K562 (cell line): Measurements from ENCODE around the gene TSC22D1. TPM values are rescaled to one million over a fixed set of nuclear protein-coding genes. Genes with fewer than 3 reads are reported as not detected.

ENCODE experiments used
- ATAC-seq: fragments of 200-7000 bp; cut with Tn5 transposase; 3 replicates; pipeline ENCODE4 v1.9.1; 2020; ENCODE audit warnings: moderate library complexity
- BruUV-seq: library from RNA; stranded (reverse); fragments of 400-500 nt; replicated peaks from 2 replicates; lab custom pipeline; 2021; lab: Mats Ljungman, UMichigan
- CTCF ChIA-PET: fragments of 300-600 bp; formaldehyde crosslinking; extraction: SDS; loops from one replicate; lab custom pipeline; 2021; ENCODE audit warnings: low intra/inter-chr PET ratio; lab: Yijun Ruan, JAX
- POLR2A ChIA-PET: fragments of 300-600, 350-650 bp; sonication (Branson Sonifier 250); formaldehyde crosslinking; extraction: SDS; loops from one replicate; lab custom pipeline; 2021; ENCODE audit warnings: antibody characterized with exemption, inconsistent platforms; lab: Yijun Ruan, JAX
- DNase-seq, 4 experiments: peaks; one replicate each; pipeline versions ENCODE4 v3.0.0 to v3.0.0-alpha.2; 2011 to 2018; ENCODE audit warnings: low spot score in 3 of 4, mixed read lengths in 3 of 4; ENCODE audit errors: extremely low read depth in 1 of 4
- FAIRE-seq: peaks from 2 replicates; lab custom pipeline; 2011; peaks lifted over from hg19 to GRCh38; lab: Jason Lieb, UNC
- H2AFZ ChIP-seq: 2 replicates; pipeline ENCODE4 v1.6.0; 2011; ENCODE audit warnings: low read depth, low read length, control low read depth, inconsistent platforms
- H3K27ac ChIP-seq: fragments of 200-600 bp; 3 replicates; pipeline ENCODE4 v1.8.0; 2011; ENCODE audit warnings: low read depth, mild to moderate bottlenecking, control low read depth, inconsistent platforms, low read length, moderate library complexity, mixed read lengths; ENCODE audit errors: extremely low read depth
- H3K27me3 ChIP-seq, 2 experiments: fragments of 300-600 bp in 1 of 2; 2 replicates in 1 of 2; 3 replicates in 1 of 2; pipeline versions ENCODE4 v1.6.0 to v1.8.0; 2011; ENCODE audit warnings: inconsistent platforms in 2 of 2, low read length in 2 of 2, mild to moderate bottlenecking in 1 of 2, mixed read lengths in 1 of 2, moderate library complexity in 1 of 2; ENCODE audit not compliant: control insufficient read depth in 2 of 2, insufficient read depth in 2 of 2
- H3K36me3 ChIP-seq: fragments of 300-600 bp; 3 replicates; pipeline ENCODE4 v1.8.0; 2011; ENCODE audit warnings: mild to moderate bottlenecking, low read length, inconsistent platforms; ENCODE audit not compliant: control insufficient read depth, insufficient read depth
- H3K4me1 ChIP-seq, 2 experiments: fragments of 200-600 bp in 1 of 2; replicated peaks in 1 of 2; 2 replicates in 1 of 2; 3 replicates in 1 of 2; pipeline versions ENCODE4 v1.5.1 to v1.8.0; 2011; ENCODE audit warnings: inconsistent platforms in 2 of 2, low read length in 2 of 2, mild to moderate bottlenecking in 1 of 2, mixed read lengths in 1 of 2, moderate library complexity in 1 of 2; ENCODE audit not compliant: control insufficient read depth in 2 of 2, insufficient read depth in 2 of 2
- H3K4me2 ChIP-seq: 2 replicates; pipeline ENCODE4 v1.6.1; 2011; ENCODE audit warnings: low read length, control low read depth, inconsistent platforms, mixed read lengths; ENCODE audit not compliant: insufficient read depth
- H3K4me3 ChIP-seq: fragments of 200-600 bp; sonication (generic), shearing (Covaris generic); 2 replicates; pipeline ENCODE4 v1.5.1; 2016; ENCODE audit warnings: control low read depth, inconsistent platforms
- H3K79me2 ChIP-seq: fragments of 200-600 bp; 3 replicates; pipeline ENCODE4 v1.8.0; 2011; ENCODE audit warnings: low read length, inconsistent platforms; ENCODE audit not compliant: control insufficient read depth, insufficient read depth
- H3K9ac ChIP-seq, 2 experiments: 2 replicates each; pipeline versions ENCODE4 v1.6.0 to v1.6.1; 2011; ENCODE audit warnings: low read depth in 2 of 2, low read length in 2 of 2, control low read depth in 1 of 2, inconsistent platforms in 1 of 2, mild to moderate bottlenecking in 1 of 2, mixed read lengths in 1 of 2; ENCODE audit not compliant: insufficient read depth in 1 of 2
- H3K9me1 ChIP-seq: one replicate; pipeline ENCODE4 v1.6.0; 2011; ENCODE audit warnings: inconsistent platforms, mild to moderate bottlenecking, low read length, moderate library complexity; ENCODE audit not compliant: control insufficient read depth, insufficient read depth
- H3K9me3 ChIP-seq: replicated peaks from 2 replicates; pipeline ENCODE4 v1.5.1; 2011; ENCODE audit warnings: low read depth, low read length, inconsistent platforms; ENCODE audit not compliant: control insufficient read depth, insufficient read depth
- H4K20me1 ChIP-seq: replicated peaks from 2 replicates; pipeline ENCODE4 v1.6.1; 2011; ENCODE audit warnings: low read length, inconsistent platforms, mixed read lengths; ENCODE audit not compliant: control insufficient read depth, insufficient read depth
- CBX3 ChIP-seq, 2 experiments: IDR thresholded peaks; 1 replicate in 1 of 2; 2 replicates in 1 of 2; pipeline ENCODE4 v1.6.1; 2012; ENCODE audit warnings: inconsistent platforms in 2 of 2, low read length in 2 of 2, borderline replicate concordance in 1 of 2, control low read depth in 1 of 2
- CEBPG ChIP-seq, 3 experiments: fragments of 200-800 bp in 1 of 3; sonication (Bioruptor generic) in 1 of 3; sonication (generic) in 1 of 3; formaldehyde crosslinking in 1 of 3; IDR thresholded peaks in 2 of 3; conservative IDR thresholded peaks in 1 of 3; 2 replicates each; pipeline versions ENCODE4 v1.6.1 to v1.8.0; 2016 to 2022; ENCODE audit warnings: missing compliant biosample characterization in 2 of 3, missing genetic modification characterization in 2 of 3, mild to moderate bottlenecking in 1 of 3, missing genetic modification reagents in 1 of 3
- CREB1 ChIP-seq, 2 experiments: sonication (generic) in 1 of 2; formaldehyde crosslinking in 1 of 2; IDR thresholded peaks; 2 replicates each; pipeline versions ENCODE4 v1.6.1 to v1.8.0; 2012 to 2022; ENCODE audit warnings: inconsistent platforms in 1 of 2, mild to moderate bottlenecking in 1 of 2, missing genetic modification reagents in 1 of 2, moderate library complexity in 1 of 2
- ELK1 ChIP-seq: sonication (generic); formaldehyde crosslinking; IDR thresholded peaks from 2 replicates; pipeline ENCODE4 v1.8.1; 2022; ENCODE audit warnings: missing genetic modification reagents
- EP400 ChIP-seq: fragments of 450-650 bp; IDR thresholded peaks from 2 replicates; pipeline ENCODE4 v1.6.1; 2017; ENCODE audit warnings: antibody characterized with exemption, mild to moderate bottlenecking, moderate library complexity
- FOS ChIP-seq: IDR thresholded peaks from 3 replicates; pipeline ENCODE4 v1.6.1; 2011; ENCODE audit not compliant: insufficient read length; ENCODE audit errors: extremely low read depth
- FOXJ2 ChIP-seq: fragments of 200-800 bp; sonication (Bioruptor generic); IDR thresholded peaks from 2 replicates; pipeline ENCODE4 v1.6.1; 2016; ENCODE audit warnings: missing genetic modification characterization, missing compliant biosample characterization
- FOXK1 ChIP-seq: sonication (generic); formaldehyde crosslinking; IDR thresholded peaks from 2 replicates; pipeline ENCODE4 v1.8.0; 2022; ENCODE audit warnings: missing genetic modification reagents, mild to moderate bottlenecking, borderline replicate concordance
- GABPB2 ChIP-seq: fragments of 250-450 bp; sonication (Bioruptor Pico); conservative IDR thresholded peaks from 2 replicates; pipeline ENCODE4 v1.5.1; 2021; ENCODE audit warnings: mild to moderate bottlenecking
- HMG20B ChIP-seq: fragments of 250-450 bp; sonication (Bioruptor Pico); IDR thresholded peaks from 2 replicates; pipeline ENCODE4 v1.5.0; 2021; ENCODE audit warnings: mild to moderate bottlenecking
- MTA2 ChIP-seq: fragments of 450-650 bp; IDR thresholded peaks from 2 replicates; pipeline ENCODE4 v1.6.1; 2016; ENCODE audit warnings: low read depth
- NEUROD1 ChIP-seq: fragments of 150-350 bp; IDR thresholded peaks from 2 replicates; pipeline ENCODE4 v1.6.1; 2014; ENCODE audit warnings: borderline replicate concordance, low read length, low read depth; ENCODE audit not compliant: partially characterized antibody
- NFE2 ChIP-seq: IDR thresholded peaks from 2 replicates; pipeline ENCODE4 v1.6.1; 2014; ENCODE audit warnings: antibody characterized with exemption, low read depth
- RBM39 ChIP-seq: fragments of 200-400 bp; formaldehyde crosslinking; optimal IDR thresholded peaks from 2 replicates; pipeline ENCODE3; 2018; ENCODE audit warnings: low read depth, low read length
- ZC3H11A ChIP-seq: IDR thresholded peaks from 2 replicates; pipeline ENCODE4 v1.6.1; 2012; ENCODE audit warnings: low read depth, low read length, improper control_type of control experiment
- ZFP30 ChIP-seq: fragments of 250-450 bp; sonication (Bioruptor Pico); IDR thresholded peaks from 2 replicates; pipeline ENCODE4 v1.8.0; 2022; ENCODE audit warnings: moderate library complexity, mild to moderate bottlenecking, inconsistent platforms, borderline replicate concordance
- ZNF41 ChIP-seq: fragments of 250-450 bp; sonication (Bioruptor Pico); conservative IDR thresholded peaks from 2 replicates; pipeline ENCODE4 v1.4.0; 2020; ENCODE audit warnings: mild to moderate bottlenecking
- ZNF717 ChIP-seq: fragments of 250-450 bp; sonication (Bioruptor Pico); IDR thresholded peaks from 2 replicates; pipeline ENCODE4 v1.5.0; 2021
- WGBS: fragments of 100-300 bp; shearing (Covaris generic); methylation state at CpG from one replicate; pipeline ENCODE4 v1.1.6; 2016; ENCODE audit warnings: low coverage, mixed read lengths; ENCODE audit not compliant: insufficient coverage; ENCODE audit errors: missing lambda C conversion rate; 5-methylcytosine and 5-hydroxymethylcytosine counted together
- in situ Hi-C: fragments of 300-500 bp; cut with MboI; formaldehyde crosslinking; loops from 4 replicates; pipeline ENCODE4 v1.15.0; 2018; ENCODE audit warnings: inconsistent platforms, mixed read lengths
- intact Hi-C: fragments of 100-400 bp; cut with micrococcal nuclease; formaldehyde crosslinking; loops from 2 replicates; pipeline ENCODE4 v1.14.2; 2022
- polyA plus RNA-seq, 8 experiments: library from polyadenylated mRNA; depleted of rRNA in 4 of 8; stranded (reverse) in 5 of 8; unstranded in 3 of 8; fragments of >200 nt; fragmentation: Nextera tagmentation in 2 of 8; fragmentation: Illumina TruSeq in 1 of 8; extraction: Ambion mirVana in 2 of 8; extraction: Trizol in 1 of 8; gene quantifications; 2 replicates each; pipeline versions ENCODE4 v1.2.1 to v1.2.3, GENCODE V29; 2011 to 2014; ENCODE audit warnings: inconsistent platforms in 1 of 8, missing spikeins in 1 of 8
- total RNA-seq, 7 experiments: library from RNA; depleted of rRNA in 6 of 7; stranded (reverse); fragments of >200 nt in 6 of 7; fragmentation: Illumina TruSeq in 2 of 7; extraction: Trizol in 2 of 7; gene quantifications; 2 replicates each; pipeline versions ENCODE4 v1.2.1 to v1.2.3, GENCODE V29; 2011 to 2021; ENCODE audit warnings: low replicate concordance in 1 of 7

The TSC22D1 gene
- total and polyA plus RNA-seq, 9 of the 15 experiments (the other 6 are each of a cell fraction or from before 2014, with no cell fraction given), result 2.6 to 19.8 (median 8.4) TPM

GRCh38 chr13:44508562-44509077, 67.5 kb downstream of the TSC22D1 start (continued):
- TF ChIP-seq ELK1 (CRISPR knock-in tag), result no peak
- TF ChIP-seq MTA2, result no peak
- no peak for TF ChIP-seq ZNF717
- TF ChIP-seq CBX3 (IDR thresholded peaks at IDR 0.05; ENCODE audit: borderline replicate concordance in 1 of 2, low read length in 2 of 2), result no peak

- no peak for TF ChIP-seq HMG20B (CRISPR knock-in tag)
- TF ChIP-seq ZC3H11A, result no peak
- TF ChIP-seq RBM39, result no peak
- no peak for TF ChIP-seq CREB1 (IDR thresholded peaks at IDR 0.05)
- TF ChIP-seq CREB1 (CRISPR knock-in tag; IDR thresholded peaks at IDR 0.05), result no peak
- no peak for TF ChIP-seq NEUROD1
- no peak for TF ChIP-seq FOS
- no peak for TF ChIP-seq ZFP30
- TF ChIP-seq FOXJ2 (tag), result no peak
- TF ChIP-seq ZNF41, result no peak
- TF ChIP-seq NFE2, result no peak
- no peak for TF ChIP-seq EP400
- TF ChIP-seq GABPB2 (CRISPR knock-in tag), result no peak
- no peak for TF ChIP-seq FOXK1 (CRISPR knock-in tag)
- no peak for TF ChIP-seq CEBPG (CRISPR knock-in tag; IDR thresholded peaks at IDR 0.05)
- no peak for TF ChIP-seq CEBPG (tag; conservative IDR thresholded peaks at IDR 0.05 in 1 of 2, IDR thresholded peaks at IDR 0.05 in 1 of 2)
- Histone ChIP-seq H4K20me1 (no peaks in the 10 kb centered on the region), H3K4me1 (no peaks in the 10 kb centered on the region), H3K27ac (no peak overlapping the region), H3K4me2 (no peak overlapping the region), H3K9me1 (no peaks in the 10 kb centered on the region), H3K27me3 (no peaks in the 10 kb centered on the region), H3K36me3 (no peaks in the 10 kb centered on the region), H3K9me3 (no peaks in the 10 kb centered on the region), H3K79me2 (no peaks in the 10 kb centered on the region), H3K9ac (no peak overlapping the region), H2AFZ (no peak overlapping the region), H3K4me3 (no peak overlapping the region)
- no TSS peak for BruUV-seq
- no peak for DNase-seq
- intact Hi-C loops, result no loop called here
- ATAC-seq, result no peak
- POLR2A ChIA-PET, result no interaction called here
- 13% methylated on average over 4 of the region's 4 CpGs for WGBS
- no peak for FAIRE-seq
- in situ Hi-C loops, result no loop called here
- CTCF ChIA-PET, result no interaction called here
Measured at GRCh38 chr13:44507639-44508038, 68.5 kb downstream of the TSC22D1 start.
